A549 (cell line): ENCODE measurements around the gene EFNA3. TPM values are rescaled to one million over a fixed set of nuclear protein-coding genes. Genes with fewer than 3 reads are reported as not detected.

Experiments used
- ATAC-seq, 2 experiments: fragments of 200-7000 bp in 1 of 2; fragments of >200 bp in 1 of 2; cut with Nextera tagmentation in 1 of 2; cut with Tn5 transposase in 1 of 2; 3 replicates each; pipeline versions ENCODE4 v1.8.0 to v1.9.1; 2018 to 2020; ENCODE audit warnings: mild to moderate bottlenecking in 1 of 2, moderate library complexity in 1 of 2
- CTCF ChIA-PET: fragments of 300-600 bp; sonication (Branson Sonifier 250); formaldehyde crosslinking; extraction: SDS; loops from one replicate; lab custom pipeline; 2021; ENCODE audit warnings: antibody characterized with exemption, inconsistent platforms; lab: Yijun Ruan, JAX
- POLR2A ChIA-PET: fragments of 350-600 bp; formaldehyde crosslinking; extraction: SDS; loops from one replicate; lab custom pipeline; 2021; ENCODE audit warnings: antibody characterized with exemption, inconsistent platforms; lab: Yijun Ruan, JAX
- DNase-seq, 2 experiments: peaks; one replicate each; pipeline versions ENCODE4 v3.0.0 to v3.0.0-alpha.2; 2011 to 2016; ENCODE audit warnings: low read depth in 1 of 2, low spot score in 1 of 2
- FAIRE-seq: peaks from 2 replicates; lab custom pipeline; 2011; peaks lifted over from hg19 to GRCh38; lab: Jason Lieb, UNC
- H3K27ac ChIP-seq, 2 experiments: fragments of >200 bp; sonication (Bioruptor Twin); formaldehyde crosslinking; 3 replicates each; pipeline ENCODE4 v1.5.1; 2016 to 2017
- H3K4me1 ChIP-seq: fragments of >200 bp; sonication (Bioruptor Twin); formaldehyde crosslinking; 3 replicates; pipeline ENCODE4 v1.6.1; 2016
- H3K4me2 ChIP-seq: fragments of >200 bp; sonication (Bioruptor Twin); formaldehyde crosslinking; 3 replicates; pipeline ENCODE4 v1.6.1; 2016
- H3K4me3 ChIP-seq: fragments of >200 bp; sonication (Bioruptor Twin); formaldehyde crosslinking; 3 replicates; pipeline ENCODE4 v1.5.1; 2016
- H3K9me3 ChIP-seq: fragments of >200 bp; sonication (Bioruptor Twin); formaldehyde crosslinking; 3 replicates; pipeline ENCODE4 v1.6.1; 2016
- BHLHE40 ChIP-seq: IDR thresholded peaks from 2 replicates; pipeline ENCODE4 v1.6.1; 2012; ENCODE audit warnings: low read depth, low read length, inconsistent platforms
- EHMT2 ChIP-seq: fragments of 200-600 bp; sonication (generic); IDR thresholded peaks from 2 replicates; pipeline ENCODE4 v1.6.1; 2016; ENCODE audit warnings: antibody characterized with exemption, low read depth, mild to moderate bottlenecking, moderate library complexity
- FOXS1 ChIP-seq: fragments of 250-450 bp; sonication (Bioruptor Pico); IDR thresholded peaks from 2 replicates; pipeline ENCODE4 v1.5.0; 2020; ENCODE audit warnings: mild to moderate bottlenecking, moderate library complexity
- GATA3 ChIP-seq: IDR thresholded peaks from 2 replicates; pipeline ENCODE4 v1.6.1; 2012; ENCODE audit warnings: borderline replicate concordance
- HOXA7 ChIP-seq: fragments of 250-450 bp; sonication (Bioruptor Pico); IDR thresholded peaks from 2 replicates; pipeline ENCODE4 v1.5.0; 2020; ENCODE audit warnings: mild to moderate bottlenecking, moderate library complexity
- KDM1A ChIP-seq: fragments of 200-600 bp; sonication (generic); IDR thresholded peaks from 2 replicates; pipeline ENCODE4 v1.6.1; 2016; ENCODE audit warnings: low read depth, mild to moderate bottlenecking
- MAFK ChIP-seq: fragments of 450-650 bp; IDR thresholded peaks from 2 replicates; pipeline ENCODE4 v1.6.1; 2014; ENCODE audit not compliant: partially characterized antibody
- MAZ ChIP-seq: fragments of 150-350 bp; IDR thresholded peaks from 2 replicates; pipeline ENCODE4 v1.6.1; 2014; ENCODE audit warnings: antibody characterized with exemption, low read depth, low read length, borderline replicate concordance
- NFE2L2 ChIP-seq: fragments of 150-350 bp; conservative IDR thresholded peaks from 2 replicates; pipeline ENCODE4 v1.6.1; 2014; ENCODE audit warnings: low read length
- PHF8 ChIP-seq: fragments of 200-600 bp; sonication (generic); IDR thresholded peaks from 2 replicates; pipeline ENCODE4 v1.6.1; 2016; ENCODE audit warnings: low read depth, mild to moderate bottlenecking, antibody characterized with exemption, moderate library complexity, borderline replicate concordance
- POLR2A ChIP-seq: IDR thresholded peaks from 2 replicates; pipeline ENCODE4 v1.6.1; 2012; ENCODE audit warnings: mild to moderate bottlenecking, low read length
- RAD21 ChIP-seq, 2 experiments: fragments of >200 bp in 1 of 2; sonication (Bioruptor Twin) in 1 of 2; formaldehyde crosslinking in 1 of 2; IDR thresholded peaks in 1 of 2; conservative IDR thresholded peaks in 1 of 2; 2 replicates in 1 of 2; 3 replicates in 1 of 2; pipeline ENCODE4 v1.6.1; 2012 to 2018; ENCODE audit warnings: inconsistent platforms in 1 of 2
- RCOR1 ChIP-seq: fragments of 150-350 bp; IDR thresholded peaks from 2 replicates; pipeline ENCODE4 v1.6.1; 2014; ENCODE audit warnings: antibody characterized with exemption, low read length, low read depth
- RFX5 ChIP-seq: fragments of 450-650 bp; IDR thresholded peaks from 2 replicates; pipeline ENCODE4 v1.7.1; 2014; ENCODE audit warnings: antibody characterized with exemption, mild to moderate bottlenecking, moderate library complexity
- TFCP2L1 ChIP-seq: fragments of 250-450 bp; sonication (Bioruptor Pico); IDR thresholded peaks from 2 replicates; pipeline ENCODE4 v1.5.0; 2021; ENCODE audit warnings: mild to moderate bottlenecking
- TP53 ChIP-seq: fragments of 250-450 bp; sonication (Bioruptor Pico); IDR thresholded peaks from 2 replicates; pipeline ENCODE4 v1.5.0; 2021; ENCODE audit warnings: mild to moderate bottlenecking, moderate library complexity
- ZFP36 ChIP-seq: fragments of 450-650 bp; IDR thresholded peaks from 2 replicates; pipeline ENCODE4 v1.6.1; 2014; ENCODE audit warnings: borderline replicate concordance; ENCODE audit not compliant: partially characterized antibody
- ZNF302 ChIP-seq: fragments of 250-450 bp; sonication (Bioruptor Pico); IDR thresholded peaks from 2 replicates; pipeline ENCODE4 v1.9.0; 2021; ENCODE audit warnings: inconsistent platforms, mild to moderate bottlenecking, moderate library complexity
- ZSCAN20 ChIP-seq: fragments of 250-450 bp; sonication (Bioruptor Pico); IDR thresholded peaks from 2 replicates; pipeline ENCODE4 v1.8.0; 2022; ENCODE audit warnings: mild to moderate bottlenecking, moderate library complexity
- WGBS: methylation state at CpG from one replicate; pipeline ENCODE4 v1.1.6; 2017; ENCODE audit errors: missing lambda C conversion rate; 5-methylcytosine and 5-hydroxymethylcytosine counted together
- polyA plus RNA-seq, 4 experiments: library from polyadenylated mRNA; depleted of rRNA in 3 of 4; stranded (reverse); fragments of >200 nt; fragmentation: RNase III in 1 of 4; extraction: RNeasy Plus Mini Kit Qiagen cat#74134 plus additional on column Dnase treatment in 1 of 4; gene quantifications; 2 replicates in 3 of 4; 3 replicates in 1 of 4; pipeline ENCODE4 v1.2.3, GENCODE V29; 2011 to 2017
- TF ChIP-seq, protein P1 (sequence below): fragments of >200 bp; sonication (Bioruptor Twin); formaldehyde crosslinking; IDR thresholded peaks from 3 replicates; pipeline ENCODE4 v1.6.1; 2016
- TF ChIP-seq, protein P2 (sequence below): IDR thresholded peaks from 2 replicates; pipeline ENCODE4 v1.6.1; 2012
- TF ChIP-seq, protein P3 (sequence below): IDR thresholded peaks from 2 replicates; pipeline ENCODE4 v1.6.1; 2012; ENCODE audit warnings: low read depth, borderline replicate concordance
- TF ChIP-seq, protein P4 (sequence below): IDR thresholded peaks from 2 replicates; pipeline ENCODE4 v1.6.1; 2012

EFNA3 gene
- polyA plus RNA-seq, 2 of the 4 experiments (the other 2 are of a cell fraction), result 1.9 to 2.7 TPM

DNA sequence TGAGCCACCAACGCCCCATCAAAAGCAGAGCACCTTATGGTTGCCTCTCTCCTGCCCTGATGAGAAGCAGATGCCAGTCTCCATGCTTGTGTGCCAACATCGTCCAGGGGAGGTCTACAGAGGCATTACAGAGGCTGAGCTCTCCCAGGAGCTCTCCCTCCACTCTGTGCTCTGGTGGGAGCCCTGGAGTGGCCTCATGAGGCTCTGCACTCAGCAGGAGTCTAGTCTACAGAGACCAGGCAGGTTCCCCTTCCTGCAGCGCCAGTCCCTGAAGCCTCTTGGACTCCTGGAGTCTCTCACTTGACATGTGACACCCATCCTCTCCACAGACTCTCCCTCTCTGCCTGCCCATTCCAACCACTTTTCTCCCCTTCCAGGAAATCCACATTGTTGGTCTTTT, 41.6 kb upstream of the EFNA3 start:
- Histone ChIP-seq H3K4me3 (no peak overlapping the region), H3K9me3 (no peaks in the 10 kb centered on the region), H3K4me2 (no peak overlapping the region), H3K27ac (peak overlapping the region in 1 of 2 experiments; percentile 62; a peak in 1 of 6 replicates), H3K4me1 (peaks cover 20% of the 10 kb centered on the region)
- DNase-seq (no peak), ATAC-seq (no peak), FAIRE-seq (no peak)
- no peak for TF ChIP-seq TFCP2L1
- TF ChIP-seq, protein P1, sequence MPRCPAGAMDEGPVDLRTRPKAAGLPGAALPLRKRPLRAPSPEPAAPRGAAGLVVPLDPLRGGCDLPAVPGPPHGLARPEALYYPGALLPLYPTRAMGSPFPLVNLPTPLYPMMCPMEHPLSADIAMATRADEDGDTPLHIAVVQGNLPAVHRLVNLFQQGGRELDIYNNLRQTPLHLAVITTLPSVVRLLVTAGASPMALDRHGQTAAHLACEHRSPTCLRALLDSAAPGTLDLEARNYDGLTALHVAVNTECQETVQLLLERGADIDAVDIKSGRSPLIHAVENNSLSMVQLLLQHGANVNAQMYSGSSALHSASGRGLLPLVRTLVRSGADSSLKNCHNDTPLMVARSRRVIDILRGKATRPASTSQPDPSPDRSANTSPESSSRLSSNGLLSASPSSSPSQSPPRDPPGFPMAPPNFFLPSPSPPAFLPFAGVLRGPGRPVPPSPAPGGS, result no peak
- TF ChIP-seq RCOR1, result no peak
- no peak for TF ChIP-seq ZFP36
- no peak for TF ChIP-seq RFX5
- TF ChIP-seq PHF8, result no peak
- TF ChIP-seq TP53, result no peak
- POLR2A ChIA-PET, result no interaction called here
- CTCF ChIA-PET, result no interaction called here
- 89% methylated on average over 3 of the region's 3 CpGs for WGBS

DNA sequence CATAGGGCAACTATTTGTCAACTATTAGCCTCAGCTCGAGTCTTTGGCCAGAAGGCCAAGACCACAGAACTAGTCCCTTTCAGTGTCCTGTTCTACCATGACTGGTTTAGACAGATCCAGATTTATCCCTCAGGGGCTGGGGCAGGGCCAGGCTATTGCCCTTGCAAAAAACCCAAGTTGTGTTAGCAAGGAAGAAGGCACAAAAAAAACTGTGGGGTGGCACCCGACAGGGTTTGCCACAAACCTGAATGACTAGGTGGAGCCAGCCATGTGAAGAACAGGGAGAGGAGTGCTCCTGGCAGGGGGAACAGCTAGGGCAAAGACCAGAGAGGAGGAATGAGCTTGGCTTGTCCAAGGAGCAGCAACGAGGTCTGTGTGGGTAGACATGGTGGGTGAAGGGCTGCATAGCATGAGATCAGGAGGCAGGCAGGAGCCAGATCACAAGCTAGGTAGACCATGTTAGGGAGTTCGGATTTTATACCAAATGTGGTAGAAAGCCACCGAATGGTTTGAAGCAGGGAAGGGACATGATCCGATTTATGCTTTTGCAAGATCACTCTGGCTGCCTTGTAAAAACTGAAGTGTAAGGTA, 40.7 kb upstream of the EFNA3 start:
- FAIRE-seq (no peak), ATAC-seq (no peak), DNase-seq (no peak)
- peak overlapping the region; percentile 26 to 62; a peak in 3 of 6 replicates for H3K27ac ChIP-seq
- H3K4me2 ChIP-seq, result peak overlapping the region; percentile 45
- no peak for TF ChIP-seq GATA3
- TF ChIP-seq EHMT2, result no peak
- TF ChIP-seq, protein P2, sequence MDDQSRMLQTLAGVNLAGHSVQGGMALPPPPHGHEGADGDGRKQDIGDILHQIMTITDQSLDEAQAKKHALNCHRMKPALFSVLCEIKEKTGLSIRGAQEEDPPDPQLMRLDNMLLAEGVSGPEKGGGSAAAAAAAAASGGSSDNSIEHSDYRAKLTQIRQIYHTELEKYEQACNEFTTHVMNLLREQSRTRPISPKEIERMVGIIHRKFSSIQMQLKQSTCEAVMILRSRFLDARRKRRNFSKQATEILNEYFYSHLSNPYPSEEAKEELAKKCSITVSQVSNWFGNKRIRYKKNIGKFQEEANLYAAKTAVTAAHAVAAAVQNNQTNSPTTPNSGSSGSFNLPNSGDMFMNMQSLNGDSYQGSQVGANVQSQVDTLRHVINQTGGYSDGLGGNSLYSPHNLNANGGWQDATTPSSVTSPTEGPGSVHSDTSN, result no peak
- no peak for TF ChIP-seq KDM1A
- TF ChIP-seq, protein P3, sequence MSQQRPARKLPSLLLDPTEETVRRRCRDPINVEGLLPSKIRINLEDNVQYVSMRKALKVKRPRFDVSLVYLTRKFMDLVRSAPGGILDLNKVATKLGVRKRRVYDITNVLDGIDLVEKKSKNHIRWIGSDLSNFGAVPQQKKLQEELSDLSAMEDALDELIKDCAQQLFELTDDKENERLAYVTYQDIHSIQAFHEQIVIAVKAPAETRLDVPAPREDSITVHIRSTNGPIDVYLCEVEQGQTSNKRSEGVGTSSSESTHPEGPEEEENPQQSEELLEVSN, result no peak
- H3K4me1 ChIP-seq, result peaks cover 20% of the 10 kb centered on the region
- ChIA-PET CTCF (interaction anchor here (1.4 to 1.8 kb wide), 2 partner anchors 47 to 135 kb away, joined by 3 to 4 read pairs; partner anchors contain the start of gene KRTCAP2), POLR2A (interaction anchor here (0.9 kb wide), 1 partner anchor 13 kb away, joined by 3 read pairs; the partner anchor contains the start of gene ADAM15)
- no peak overlapping the region for H3K4me3 ChIP-seq
- 79% methylated on average over 6 of the region's 6 CpGs for WGBS
- H3K9me3 ChIP-seq, result no peaks in the 10 kb centered on the region

DNA sequence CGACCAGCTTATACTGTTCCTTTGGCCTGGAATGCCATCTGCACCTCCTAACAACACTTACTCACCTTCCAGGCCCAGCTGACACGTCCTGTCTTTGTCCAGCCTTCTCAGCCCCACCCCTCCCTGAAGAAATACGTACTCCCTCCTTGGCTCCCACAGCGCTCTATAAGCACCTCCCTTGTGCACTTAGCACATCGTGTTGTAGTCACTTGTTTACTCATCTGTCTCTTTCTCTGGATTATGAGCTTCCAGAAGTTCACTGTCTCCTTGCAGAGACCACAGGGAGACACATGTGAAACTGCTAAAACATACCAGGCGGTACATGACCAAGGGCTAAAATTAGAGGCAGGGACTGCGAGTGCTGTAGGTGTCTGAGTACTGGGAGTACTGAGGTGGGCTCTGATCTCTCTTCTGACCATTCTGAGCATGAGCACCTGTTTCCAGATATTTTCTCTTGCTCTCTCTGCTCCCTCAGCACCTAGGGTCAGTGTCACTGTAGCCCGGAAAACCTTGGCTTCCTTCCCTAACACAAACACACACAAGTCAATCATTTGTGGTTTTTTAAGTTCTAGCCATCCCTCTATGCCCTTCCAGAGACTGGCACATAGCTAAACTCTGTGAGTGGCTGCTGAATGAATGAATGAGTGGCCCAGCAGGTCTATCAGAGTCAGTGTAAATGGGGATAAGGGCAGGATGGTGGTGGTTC, 39.9 kb upstream of the EFNA3 start:
- FAIRE-seq (no peak), DNase-seq (peak in 1 of 2 experiments; percentile 77), ATAC-seq (peak; percentile 60 to 78)
- H3K4me2 ChIP-seq, result peak overlapping the region; percentile 45
- no peaks in the 10 kb centered on the region for H3K9me3 ChIP-seq
- peak overlapping the region; percentile 26 to 66; a peak in 5 of 6 replicates for H3K27ac ChIP-seq
- CTCF ChIA-PET, result interaction anchor here (1.4 to 1.8 kb wide), 2 partner anchors 46 to 134 kb away, joined by 3 to 4 read pairs; partner anchors contain the start of gene KRTCAP2
- POLR2A ChIA-PET, result interaction anchor here (0.9 kb wide), 1 partner anchor 12 kb away, joined by 3 read pairs; the partner anchor contains the start of gene ADAM15
- 22% methylated on average over 8 of the region's 8 CpGs for WGBS
- no peak for TF ChIP-seq HOXA7
- TF ChIP-seq ZSCAN20 (CRISPR knock-in tag), result no peak
- TF ChIP-seq BHLHE40, result no peak
- no peak for TF ChIP-seq MAFK
- no peak for TF ChIP-seq MAZ
- TF ChIP-seq RAD21 (conservative IDR thresholded peaks at IDR 0.05 in 1 of 2, IDR thresholded peaks at IDR 0.05 in 1 of 2), result no peak
- no peak for TF ChIP-seq ZNF302 (CRISPR knock-in tag)
- no peak for TF ChIP-seq POLR2A
- no peak for TF ChIP-seq FOXS1 (CRISPR knock-in tag)
- no peak for TF ChIP-seq NFE2L2
- no peak for TF ChIP-seq ZFP36
- TF ChIP-seq, protein P4, sequence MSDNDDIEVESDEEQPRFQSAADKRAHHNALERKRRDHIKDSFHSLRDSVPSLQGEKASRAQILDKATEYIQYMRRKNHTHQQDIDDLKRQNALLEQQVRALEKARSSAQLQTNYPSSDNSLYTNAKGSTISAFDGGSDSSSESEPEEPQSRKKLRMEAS, result no peak
- TF ChIP-seq EHMT2, result no peak
- peaks cover 28% of the 10 kb centered on the region for H3K4me1 ChIP-seq
- no peak overlapping the region for H3K4me3 ChIP-seq
